ENCODE data around the gene SYVN1.

SYVN1 gene

GRCh38 chr11:65125197-65126056, 8.9 kb downstream of the SYVN1 start:
- H3K9ac ChIP-seq (ENCODE audit: low read length): no peak overlapping the region

DNA sequence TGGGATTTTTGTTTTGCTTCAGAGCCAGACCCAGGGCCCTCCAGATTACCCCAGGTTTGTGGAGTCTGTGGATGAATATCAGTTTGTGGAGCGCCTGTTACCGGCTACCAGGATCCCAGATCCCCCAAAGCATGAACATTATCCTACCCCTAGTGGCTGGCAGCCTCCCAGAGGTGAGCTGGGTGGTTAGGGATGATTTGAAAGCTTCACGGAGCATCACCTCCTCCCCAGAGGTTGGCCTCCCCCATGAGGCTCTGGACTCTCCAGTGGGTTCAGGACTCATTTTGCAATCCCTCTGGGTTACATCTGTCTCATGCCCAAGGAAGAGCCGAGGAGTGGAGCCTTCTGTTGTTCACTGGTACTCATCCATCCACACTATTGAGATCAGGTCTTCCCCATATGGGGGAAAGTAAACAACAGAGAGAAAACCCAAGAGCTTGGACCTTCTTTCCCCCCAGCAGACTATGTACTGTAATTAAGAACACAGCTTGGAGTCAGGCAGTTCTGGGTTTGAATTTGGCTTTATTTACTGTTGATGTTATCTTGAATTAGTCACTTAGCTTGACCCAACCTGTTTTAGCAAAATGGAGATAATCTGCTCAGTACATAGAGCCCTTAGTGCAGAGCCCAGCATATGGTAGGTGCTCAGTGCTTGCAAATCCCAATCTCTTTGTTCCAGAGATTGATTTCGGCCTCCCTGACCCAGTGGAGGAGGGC, 9.7 kb downstream of the SYVN1 start:
- TF ChIP-seq EZH2phosphoT487 (IDR thresholded peaks at IDR 0.05; ENCODE audit: low read depth): no peak
- TF ChIP-seq, protein P1, sequence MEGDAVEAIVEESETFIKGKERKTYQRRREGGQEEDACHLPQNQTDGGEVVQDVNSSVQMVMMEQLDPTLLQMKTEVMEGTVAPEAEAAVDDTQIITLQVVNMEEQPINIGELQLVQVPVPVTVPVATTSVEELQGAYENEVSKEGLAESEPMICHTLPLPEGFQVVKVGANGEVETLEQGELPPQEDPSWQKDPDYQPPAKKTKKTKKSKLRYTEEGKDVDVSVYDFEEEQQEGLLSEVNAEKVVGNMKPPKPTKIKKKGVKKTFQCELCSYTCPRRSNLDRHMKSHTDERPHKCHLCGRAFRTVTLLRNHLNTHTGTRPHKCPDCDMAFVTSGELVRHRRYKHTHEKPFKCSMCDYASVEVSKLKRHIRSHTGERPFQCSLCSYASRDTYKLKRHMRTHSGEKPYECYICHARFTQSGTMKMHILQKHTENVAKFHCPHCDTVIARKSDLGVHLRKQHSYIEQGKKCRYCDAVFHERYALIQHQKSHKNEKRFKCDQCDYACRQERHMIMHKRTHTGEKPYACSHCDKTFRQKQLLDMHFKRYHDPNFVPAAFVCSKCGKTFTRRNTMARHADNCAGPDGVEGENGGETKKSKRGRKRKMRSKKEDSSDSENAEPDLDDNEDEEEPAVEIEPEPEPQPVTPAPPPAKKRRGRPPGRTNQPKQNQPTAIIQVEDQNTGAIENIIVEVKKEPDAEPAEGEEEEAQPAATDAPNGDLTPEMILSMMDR (IDR thresholded peaks at IDR 0.05; ENCODE audit: low read depth, low read length): no peak

More at GRCh38 chr11:65125197-65126056, 8.9 kb downstream of the SYVN1 start:
- H3K27me3 ChIP-seq (ENCODE audit: low read depth, low read length): no peaks in the 10 kb centered on the region
- peaks cover 20% of the 10 kb centered on the region for H3K4me1 ChIP-seq (ENCODE audit: low read length)
- no peak overlapping the region for H3K4me3 ChIP-seq (ENCODE audit: low read length)
- no peak overlapping the region for H3K27ac ChIP-seq (ENCODE audit: low read length)
- no peak overlapping the region for H2AFZ ChIP-seq (ENCODE audit: low read depth, low read length)
- H3K9me3 ChIP-seq (ENCODE audit: insufficient read depth, low read length): no peaks in the 10 kb centered on the region
- H3K79me2 ChIP-seq (ENCODE audit: low read length): peaks cover 47% of the 10 kb centered on the region
- TF ChIP-seq, protein P1 (IDR thresholded peaks at IDR 0.05; ENCODE audit: low read depth, low read length): no peak
- no peak for TF ChIP-seq EZH2phosphoT487 (IDR thresholded peaks at IDR 0.05; ENCODE audit: low read depth)
- no peaks in the 10 kb centered on the region for H4K20me1 ChIP-seq (ENCODE audit: insufficient read depth, low read length)
- peaks cover 59% of the 10 kb centered on the region for H3K36me3 ChIP-seq (replicated peaks; ENCODE audit: low read depth, low read length)
- no peak overlapping the region for H3K4me2 ChIP-seq (ENCODE audit: low read length)

DNA sequence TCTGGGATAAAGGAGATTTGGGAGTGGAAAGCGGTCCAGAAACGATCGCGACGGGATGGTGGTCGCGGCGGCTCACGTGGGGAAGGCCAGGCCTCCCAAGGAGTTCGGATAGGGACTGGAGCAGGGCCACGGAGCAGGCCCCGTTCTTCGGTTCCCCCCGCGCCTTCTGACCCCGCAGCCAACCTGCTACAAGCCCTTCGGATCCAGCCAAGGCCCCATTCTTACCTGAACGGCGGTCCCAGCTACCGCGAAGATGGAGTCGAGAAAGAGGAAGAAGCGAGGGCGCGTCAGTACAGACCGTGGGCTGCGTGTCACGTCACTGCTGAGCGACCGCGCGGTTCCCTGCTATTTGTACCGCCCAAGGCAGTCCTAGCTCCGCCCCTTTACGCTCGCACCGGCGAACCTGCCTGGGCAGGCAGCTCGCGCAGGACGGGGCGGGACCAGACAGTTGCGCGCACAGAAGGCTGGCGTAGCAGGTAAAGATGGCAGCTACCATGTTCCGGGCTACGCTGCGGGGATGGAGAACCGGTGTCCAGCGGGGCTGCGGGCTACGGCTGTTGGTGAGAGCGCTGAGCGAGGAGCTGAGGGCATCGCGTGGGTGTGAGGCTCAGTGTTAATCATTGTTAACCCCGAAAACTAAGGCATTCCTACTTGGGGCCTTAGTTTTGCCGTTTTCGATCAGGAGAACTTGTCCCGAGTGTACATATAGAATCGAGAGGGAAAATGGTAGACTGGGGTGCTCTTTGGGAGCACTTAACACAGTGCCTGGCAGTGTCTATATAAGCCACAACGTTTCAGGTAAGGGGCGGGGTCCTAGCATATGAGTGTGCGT, 12.2 kb downstream of the SYVN1 start, which contains the start of the genes FAU and MRPL49:
FAU (minus strand) TSS at position 270 of the 832 bp plus-strand sequence. CDS start 321 bp downstream, outside the sequence.
MRPL49 (plus strand) TSS at position 457 of the 832 bp plus-strand sequence; CDS start at position 483, 26 bp downstream.
- H3K27me3 ChIP-seq (ENCODE audit: low read depth, low read length): no peaks in the 10 kb centered on the region
- peak within 1 kb of the TSS; percentile 52; the same call in 1 of the 2 replicates for H2AFZ ChIP-seq (ENCODE audit: low read depth, low read length)
- peaks cover 63% of the 10 kb centered on the region for H3K79me2 ChIP-seq (ENCODE audit: low read length)
- peak within 1 kb of the TSS; percentile 95 for H3K4me3 ChIP-seq (ENCODE audit: low read length)
- no peaks in the 10 kb centered on the region for H3K9me3 ChIP-seq (ENCODE audit: insufficient read depth, low read length)
- H3K4me1 ChIP-seq (ENCODE audit: low read length): peaks cover 24% of the 10 kb centered on the region
- TF ChIP-seq EZH2phosphoT487 (IDR thresholded peaks at IDR 0.05; ENCODE audit: low read depth): no peak
- TF ChIP-seq, protein P1 (IDR thresholded peaks at IDR 0.05; ENCODE audit: low read depth, low read length): no peak
- H4K20me1 ChIP-seq (ENCODE audit: insufficient read depth, low read length): no peaks in the 10 kb centered on the region
- H3K36me3 ChIP-seq (replicated peaks; ENCODE audit: low read depth, low read length): peaks cover 47% of the 10 kb centered on the region
- peak within 1 kb of the TSS; percentile 91 for H3K4me2 ChIP-seq (ENCODE audit: low read length)
- H3K9ac ChIP-seq (ENCODE audit: low read length): peak within 1 kb of the TSS; percentile 97
- peak within 1 kb of the TSS; percentile 78 for H3K27ac ChIP-seq (ENCODE audit: low read length)

More for the DNA sequence above, 9.7 kb downstream of the SYVN1 start:
- Histone ChIP-seq H3K79me2 (ENCODE audit: low read length) (peaks cover 55% of the 10 kb centered on the region), H3K27me3 (ENCODE audit: low read depth, low read length) (no peaks in the 10 kb centered on the region), H4K20me1 (ENCODE audit: insufficient read depth, low read length) (no peaks in the 10 kb centered on the region), H3K36me3 (replicated peaks; ENCODE audit: low read depth, low read length) (peaks cover 59% of the 10 kb centered on the region), H3K9me3 (ENCODE audit: insufficient read depth, low read length) (no peaks in the 10 kb centered on the region), H3K4me3 (ENCODE audit: low read length) (no peak overlapping the region), H3K4me2 (ENCODE audit: low read length) (no peak overlapping the region), H2AFZ (ENCODE audit: low read depth, low read length) (no peak overlapping the region), H3K9ac (ENCODE audit: low read length) (no peak overlapping the region), H3K4me1 (ENCODE audit: low read length) (peaks cover 22% of the 10 kb centered on the region), H3K27ac (ENCODE audit: low read length) (no peak overlapping the region)

Data from OCI-LY3 (cell line).